ENCODE data around the gene PLPP3. TPM values are rescaled to one million over a fixed set of nuclear protein-coding genes. Genes with fewer than 3 reads are reported as not detected.
A peak's percentile ranks its signal among the peaks of the same experiment; 100 is the strongest.

The PLPP3 gene
- total RNA-seq, 4 donors from 2014 or later = 76.3 to 315 (median 140) TPM

DNA sequence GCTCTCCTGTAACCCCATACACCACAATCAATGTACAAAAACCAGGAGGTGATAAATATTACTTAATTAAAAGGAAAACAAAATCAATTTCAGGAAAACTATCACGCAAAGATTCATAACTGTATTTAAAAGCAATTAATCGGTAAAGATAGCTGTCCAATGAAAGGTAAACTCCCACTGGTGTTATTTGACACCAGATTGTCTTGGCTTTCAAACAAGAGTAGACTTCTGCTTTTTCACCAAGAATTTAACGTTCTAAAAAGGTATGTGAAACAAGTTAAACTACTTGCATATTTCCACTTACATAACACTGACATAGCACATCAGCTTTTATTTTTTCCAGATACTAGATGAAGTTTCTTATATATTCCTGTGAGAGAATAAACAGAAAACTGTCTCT lies 3.5 kb downstream of the PLPP3 start:
- TF ChIP-seq, protein P1, sequence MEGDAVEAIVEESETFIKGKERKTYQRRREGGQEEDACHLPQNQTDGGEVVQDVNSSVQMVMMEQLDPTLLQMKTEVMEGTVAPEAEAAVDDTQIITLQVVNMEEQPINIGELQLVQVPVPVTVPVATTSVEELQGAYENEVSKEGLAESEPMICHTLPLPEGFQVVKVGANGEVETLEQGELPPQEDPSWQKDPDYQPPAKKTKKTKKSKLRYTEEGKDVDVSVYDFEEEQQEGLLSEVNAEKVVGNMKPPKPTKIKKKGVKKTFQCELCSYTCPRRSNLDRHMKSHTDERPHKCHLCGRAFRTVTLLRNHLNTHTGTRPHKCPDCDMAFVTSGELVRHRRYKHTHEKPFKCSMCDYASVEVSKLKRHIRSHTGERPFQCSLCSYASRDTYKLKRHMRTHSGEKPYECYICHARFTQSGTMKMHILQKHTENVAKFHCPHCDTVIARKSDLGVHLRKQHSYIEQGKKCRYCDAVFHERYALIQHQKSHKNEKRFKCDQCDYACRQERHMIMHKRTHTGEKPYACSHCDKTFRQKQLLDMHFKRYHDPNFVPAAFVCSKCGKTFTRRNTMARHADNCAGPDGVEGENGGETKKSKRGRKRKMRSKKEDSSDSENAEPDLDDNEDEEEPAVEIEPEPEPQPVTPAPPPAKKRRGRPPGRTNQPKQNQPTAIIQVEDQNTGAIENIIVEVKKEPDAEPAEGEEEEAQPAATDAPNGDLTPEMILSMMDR (IDR thresholded peaks at IDR 0.05) = no peak
- no peak for TF ChIP-seq POLR2A (IDR thresholded peaks at IDR 0.05)
- Histone ChIP-seq H3K27me3 (no peaks in the 10 kb centered on the region), H3K36me3 (no peaks in the 10 kb centered on the region), H3K4me3 (peak overlapping the region; percentile 76 to 77), H3K27ac (peak overlapping the region in 1 of 2 donors; percentile 47), H3K9me3 (no peaks in the 10 kb centered on the region), H3K4me1 (no peaks in the 10 kb centered on the region)
- intact Hi-C loops (cut with DNase I; ENCODE audit: low total_unique reads) = loop anchor here (10.0 kb wide), 1 partner anchor 1201 kb away; no protein-coding TSS in a partner anchor
- DNase-seq = no peak

DNA sequence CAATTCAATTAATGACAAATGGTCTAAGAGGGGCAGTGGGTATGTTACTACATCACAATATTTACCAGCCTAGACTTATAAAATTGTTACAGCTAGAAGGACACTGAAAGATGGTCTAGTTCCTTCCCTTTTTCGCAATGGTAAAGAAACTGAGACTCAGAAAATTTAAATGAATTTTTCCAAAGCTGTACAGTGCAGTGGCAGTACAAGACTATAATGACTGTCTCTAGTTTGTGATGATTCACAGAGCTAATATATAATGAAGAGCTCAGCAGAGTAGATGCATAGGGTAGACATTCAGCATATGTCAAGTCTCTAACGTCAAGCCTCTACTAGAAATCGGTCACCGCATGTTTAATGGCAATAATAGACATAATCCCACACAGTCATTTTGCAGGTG lies 4.6 kb downstream of the PLPP3 start:
- Histone ChIP-seq H3K4me1 (no peaks in the 10 kb centered on the region), H3K9me3 (no peaks in the 10 kb centered on the region), H3K27me3 (no peaks in the 10 kb centered on the region), H3K27ac (peak overlapping the region in 1 of 2 donors; percentile 36), H3K36me3 (no peaks in the 10 kb centered on the region), H3K4me3 (peak overlapping the region in 1 of 2 donors; percentile 77)
- intact Hi-C loops (cut with DNase I; ENCODE audit: low total_unique reads) = loop anchor here (10.0 kb wide), 1 partner anchor 1200 kb away; no protein-coding TSS in a partner anchor
- TF ChIP-seq, protein P1 (IDR thresholded peaks at IDR 0.05) = no peak
- no peak for TF ChIP-seq POLR2A (IDR thresholded peaks at IDR 0.05)
- DNase-seq = no peak

- TF ChIP-seq POLR2A (IDR thresholded peaks at IDR 0.05) = no peak
- TF ChIP-seq, protein P1 (IDR thresholded peaks at IDR 0.05) = no peak
- DNase-seq = peak in 1 of 2 donors; percentile 49
- H3K9me3 ChIP-seq = no peaks in the 10 kb centered on the region
- no peaks in the 10 kb centered on the region for H3K36me3 ChIP-seq
- peak overlapping the region in 1 of 2 donors; percentile 4 for H3K4me3 ChIP-seq
- H3K4me1 ChIP-seq = no peaks in the 10 kb centered on the region
- H3K27me3 ChIP-seq = no peaks in the 10 kb centered on the region
- peak overlapping the region in 1 of 2 donors; percentile 36 for H3K27ac ChIP-seq
- intact Hi-C loops (cut with DNase I; ENCODE audit: low total_unique reads) = loop anchor here (10.0 kb wide), 1 partner anchor 1199 kb away; no protein-coding TSS in a partner anchor
Measured at GRCh38 chr1:56573311-56573710, 6.1 kb downstream of the PLPP3 start.

- H3K36me3 ChIP-seq = no peaks in the 10 kb centered on the region
- intact Hi-C loops (cut with DNase I; ENCODE audit: low total_unique reads) = loop anchor here (10.0 kb wide), 1 partner anchor 1198 kb away; no protein-coding TSS in a partner anchor
- DNase-seq = no peak
- no peaks in the 10 kb centered on the region for H3K4me1 ChIP-seq
- H3K27ac ChIP-seq = peak overlapping the region in 1 of 2 donors; percentile 36
- H3K4me3 ChIP-seq = peak overlapping the region in 1 of 2 donors; percentile 1
- no peaks in the 10 kb centered on the region for H3K9me3 ChIP-seq
- no peaks in the 10 kb centered on the region for H3K27me3 ChIP-seq
- TF ChIP-seq, protein P1 (IDR thresholded peaks at IDR 0.05) = no peak
- TF ChIP-seq POLR2A (IDR thresholded peaks at IDR 0.05) = no peak
Measured at GRCh38 chr1:56572334-56573050, 6.9 kb downstream of the PLPP3 start.

- H3K27ac ChIP-seq = no peak overlapping the region
- H3K4me1 ChIP-seq = no peaks in the 10 kb centered on the region
- no peaks in the 10 kb centered on the region for H3K27me3 ChIP-seq
- TF ChIP-seq, protein P1 (IDR thresholded peaks at IDR 0.05) = no peak
- TF ChIP-seq POLR2A (IDR thresholded peaks at IDR 0.05) = no peak
- DNase-seq = no peak
- intact Hi-C loops (cut with DNase I; ENCODE audit: low total_unique reads) = loop anchor here (10.0 kb wide), 1 partner anchor 1197 kb away; no protein-coding TSS in a partner anchor
- H3K9me3 ChIP-seq = no peaks in the 10 kb centered on the region
- no peaks in the 10 kb centered on the region for H3K36me3 ChIP-seq
- H3K4me3 ChIP-seq = no peak overlapping the region
Measured at GRCh38 chr1:56571448-56571847, 7.9 kb downstream of the PLPP3 start.

Data from uterus (tissue), 4 donors.